Tibial nerve (tissue), 4 donors: ENCODE data around the gene SIDT1. TPM values are rescaled to one million over a fixed set of nuclear protein-coding genes. Genes with fewer than 3 reads are reported as not detected.
A peak's percentile ranks its signal among the peaks of the same experiment; 100 is the strongest.

Source experiments
- DNase-seq, 2 donors: peaks; one replicate each; pipeline ENCODE4 v3.0.0-alpha.2; 2019; ENCODE audit warnings: low spot score in 2 of 2
- H3K27ac ChIP-seq, 4 donors: fragments of 200-600 bp; sonication (generic) in 3 of 4; one replicate each; pipeline ENCODE4 v1.5.1; 2017 to 2019; ENCODE audit warnings: mild to moderate bottlenecking in 1 of 4
- H3K27me3 ChIP-seq, 2 donors: fragments of 200-600 bp; sonication (generic) in 1 of 2; one replicate each; pipeline versions ENCODE4 v1.5.1 to v1.6.0; 2017 to 2019
- H3K36me3 ChIP-seq, 3 donors: fragments of 200-600 bp; sonication (generic); one replicate each; pipeline ENCODE4 v1.5.1; 2018 to 2019
- H3K4me1 ChIP-seq, 4 donors: fragments of 200-600 bp; sonication (generic) in 3 of 4; one replicate each; pipeline ENCODE4 v1.5.1; 2017 to 2019
- H3K4me3 ChIP-seq, 4 donors: fragments of 200-600 bp; sonication (generic) in 3 of 4; one replicate each; pipeline ENCODE4 v1.5.1; 2017 to 2019; ENCODE audit warnings: mild to moderate bottlenecking in 1 of 4, moderate library complexity in 1 of 4
- H3K9me3 ChIP-seq, 4 donors: fragments of 200-600 bp; sonication (generic) in 3 of 4; one replicate each; pipeline ENCODE4 v1.5.1; 2017 to 2019
- EP300 ChIP-seq, 2 donors: sonication (generic); formaldehyde crosslinking; IDR thresholded peaks; one replicate each; pipeline ENCODE4 v1.6.1; 2017; ENCODE audit warnings: antibody characterized with exemption in 2 of 2, mild to moderate bottlenecking in 1 of 2
- POLR2A ChIP-seq, 2 donors: fragments of 450-650 bp; IDR thresholded peaks; one replicate each; pipeline ENCODE4 v1.6.1; 2017; ENCODE audit warnings: antibody characterized with exemption in 2 of 2, mild to moderate bottlenecking in 2 of 2, moderate library complexity in 2 of 2
- WGBS, 2 donors: methylation state at CpG; one replicate each; pipeline ENCODE4 v1.1.5; 2018; 5-methylcytosine and 5-hydroxymethylcytosine counted together
- total RNA-seq, 4 donors: library from RNA; depleted of rRNA; stranded (reverse); fragments of >200 nt; gene quantifications; one replicate each; pipeline ENCODE4 v1.1.0, GENCODE V29; 2016
- TF ChIP-seq, protein P1 (sequence below), 5 experiments: fragments of 200-600 bp in 3 of 5; fragments of 450-650 bp in 2 of 5; sonication (generic) in 3 of 5; IDR thresholded peaks; one replicate each; pipeline ENCODE4 v1.5.1; 2016 to 2019; ENCODE audit warnings: antibody characterized with exemption in 5 of 5, mild to moderate bottlenecking in 3 of 5, moderate library complexity in 2 of 5

SIDT1 gene
- total RNA-seq, 4 donors from 2014 or later, result 2.7 to 6.8 (median 4.8) TPM

DNA sequence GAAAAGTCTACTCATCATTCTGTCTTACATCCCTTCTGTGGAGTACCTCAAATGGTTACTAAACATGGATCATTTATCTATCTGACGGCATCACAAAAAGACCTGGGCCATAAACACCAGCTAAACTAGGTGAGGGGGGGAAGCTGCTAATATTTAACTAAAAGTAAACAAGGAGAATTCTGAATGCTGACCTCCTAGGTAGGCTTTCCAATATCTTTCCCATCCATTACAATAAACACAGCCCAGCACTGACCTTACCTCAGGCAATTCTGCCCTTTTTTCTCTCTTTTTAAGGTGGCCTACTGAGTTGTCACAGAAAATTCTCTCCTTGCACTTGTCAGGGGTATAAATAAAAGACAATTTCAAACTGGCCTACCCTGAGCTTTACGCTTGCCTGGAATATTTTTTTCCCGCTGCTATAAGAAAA, 131.0 kb downstream of the SIDT1 start:
- TF ChIP-seq, protein P1, sequence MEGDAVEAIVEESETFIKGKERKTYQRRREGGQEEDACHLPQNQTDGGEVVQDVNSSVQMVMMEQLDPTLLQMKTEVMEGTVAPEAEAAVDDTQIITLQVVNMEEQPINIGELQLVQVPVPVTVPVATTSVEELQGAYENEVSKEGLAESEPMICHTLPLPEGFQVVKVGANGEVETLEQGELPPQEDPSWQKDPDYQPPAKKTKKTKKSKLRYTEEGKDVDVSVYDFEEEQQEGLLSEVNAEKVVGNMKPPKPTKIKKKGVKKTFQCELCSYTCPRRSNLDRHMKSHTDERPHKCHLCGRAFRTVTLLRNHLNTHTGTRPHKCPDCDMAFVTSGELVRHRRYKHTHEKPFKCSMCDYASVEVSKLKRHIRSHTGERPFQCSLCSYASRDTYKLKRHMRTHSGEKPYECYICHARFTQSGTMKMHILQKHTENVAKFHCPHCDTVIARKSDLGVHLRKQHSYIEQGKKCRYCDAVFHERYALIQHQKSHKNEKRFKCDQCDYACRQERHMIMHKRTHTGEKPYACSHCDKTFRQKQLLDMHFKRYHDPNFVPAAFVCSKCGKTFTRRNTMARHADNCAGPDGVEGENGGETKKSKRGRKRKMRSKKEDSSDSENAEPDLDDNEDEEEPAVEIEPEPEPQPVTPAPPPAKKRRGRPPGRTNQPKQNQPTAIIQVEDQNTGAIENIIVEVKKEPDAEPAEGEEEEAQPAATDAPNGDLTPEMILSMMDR (IDR thresholded peaks at IDR 0.05), result no peak
- no peak for TF ChIP-seq EP300 (IDR thresholded peaks at IDR 0.05)
- TF ChIP-seq POLR2A (IDR thresholded peaks at IDR 0.05), result no peak
- DNase-seq, result no peak
- Histone ChIP-seq H3K36me3 (peaks cover 0 to 85% (median 10%) of the 10 kb centered on the region in 3 donors), H3K4me3 (no peak overlapping the region), H3K9me3 (no peaks in the 10 kb centered on the region), H3K27me3 (no peaks in the 10 kb centered on the region), H3K27ac (no peak overlapping the region), H3K4me1 (peaks cover 0 to 6% (median 0%) of the 10 kb centered on the region in 4 donors)
- WGBS, 2 donors, result 87 to 92% methylated on average over 3 of the region's 3 CpGs

DNA sequence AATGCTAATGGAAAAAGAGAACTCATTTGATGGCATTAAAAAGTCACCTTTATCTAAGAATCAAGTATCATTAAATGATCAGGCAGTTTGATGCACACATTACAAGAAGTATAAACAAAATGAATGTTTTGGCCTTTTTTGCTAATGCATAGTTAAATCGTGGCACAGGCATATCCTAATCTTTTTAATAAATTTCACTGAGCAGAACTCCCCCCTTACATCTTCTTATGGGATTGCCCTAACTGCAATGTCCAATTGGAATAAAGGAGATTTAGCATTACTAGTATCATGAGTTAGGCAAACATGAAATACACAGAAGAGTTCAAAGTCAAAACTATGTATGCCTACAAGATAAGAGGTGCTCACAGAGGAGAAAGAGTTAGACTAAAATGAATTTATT, 131.4 kb downstream of the SIDT1 start:
- peaks cover 0 to 80% (median 10%) of the 10 kb centered on the region in 3 donors for H3K36me3 ChIP-seq
- TF ChIP-seq POLR2A (IDR thresholded peaks at IDR 0.05) (no peak), EP300 (IDR thresholded peaks at IDR 0.05) (no peak)
- TF ChIP-seq, protein P1 (IDR thresholded peaks at IDR 0.05), result no peak
- no peaks in the 10 kb centered on the region for H3K9me3 ChIP-seq
- peaks cover 0 to 6% (median 0%) of the 10 kb centered on the region in 4 donors for H3K4me1 ChIP-seq
- 84 to 88% methylated on average over 1 of the region's 1 CpG for WGBS, 2 donors
- no peak for DNase-seq
- H3K4me3 ChIP-seq, result no peak overlapping the region
- H3K27me3 ChIP-seq, result no peaks in the 10 kb centered on the region
- H3K27ac ChIP-seq, result no peak overlapping the region

DNA sequence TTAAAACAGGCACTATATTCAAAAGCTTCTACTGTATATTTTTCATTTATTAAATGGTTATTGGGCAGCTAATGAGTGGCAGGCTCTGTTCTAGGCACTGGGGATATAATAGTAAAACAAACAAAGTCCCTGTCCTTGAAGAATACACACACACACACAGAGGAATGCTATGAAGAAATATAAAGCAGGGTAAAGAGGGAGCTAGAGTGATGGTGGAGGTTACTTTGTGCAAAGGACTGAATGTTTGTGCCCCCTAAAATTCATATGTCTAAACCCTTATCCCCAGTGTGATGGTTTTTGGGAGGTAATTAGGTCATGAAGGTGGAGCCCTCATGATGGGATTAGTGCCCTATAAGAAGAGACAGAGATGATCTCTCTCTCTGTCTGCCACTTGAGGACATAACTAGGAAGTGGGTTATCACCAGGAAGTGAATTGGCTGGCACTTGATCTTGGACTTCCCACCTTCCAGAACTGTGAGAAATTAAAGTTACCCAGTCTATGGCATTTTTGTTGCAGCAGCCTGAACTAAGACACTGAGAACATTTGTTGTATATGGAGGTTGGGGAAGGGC, 132.3 kb downstream of the SIDT1 start:
- Histone ChIP-seq H3K4me3 (no peak overlapping the region), H3K4me1 (peaks cover 0 to 12% (median 0%) of the 10 kb centered on the region in 4 donors), H3K27me3 (no peaks in the 10 kb centered on the region), H3K9me3 (no peaks in the 10 kb centered on the region), H3K36me3 (peaks cover 0 to 72% (median 10%) of the 10 kb centered on the region in 3 donors), H3K27ac (no peak overlapping the region)
- DNase-seq, result no peak
- TF ChIP-seq, protein P1 (IDR thresholded peaks at IDR 0.05), result no peak
- TF ChIP-seq EP300 (IDR thresholded peaks at IDR 0.05) (no peak), POLR2A (IDR thresholded peaks at IDR 0.05) (no peak)

DNA sequence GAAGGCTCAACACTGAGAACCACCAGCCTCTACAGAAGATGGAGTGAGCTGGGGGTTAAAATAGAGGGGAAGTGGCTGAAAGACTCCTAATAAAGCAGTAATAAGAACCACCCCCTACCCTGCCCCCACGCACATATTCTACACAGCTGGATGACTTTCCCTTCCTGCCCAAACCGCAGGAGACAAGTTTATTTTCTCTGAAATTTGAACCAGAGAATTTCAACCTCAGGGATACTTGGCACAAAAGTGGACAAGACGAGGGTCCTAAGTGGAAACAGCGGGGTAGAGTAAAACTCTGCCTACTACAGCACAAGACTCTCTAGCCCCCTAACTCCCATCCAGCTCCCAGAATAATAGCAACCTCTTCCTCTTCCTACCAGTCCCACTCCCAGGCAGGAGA, 135.7 kb downstream of the SIDT1 start:
- Histone ChIP-seq H3K27ac (peak overlapping the region in 1 of 4 donors; percentile 4), H3K36me3 (peaks cover 0 to 63% (median 10%) of the 10 kb centered on the region in 3 donors), H3K4me3 (no peak overlapping the region), H3K9me3 (no peaks in the 10 kb centered on the region), H3K27me3 (no peaks in the 10 kb centered on the region), H3K4me1 (peaks cover 0 to 13% (median 0%) of the 10 kb centered on the region in 4 donors)
- no peak for DNase-seq
- WGBS, 2 donors, result 38 to 43% methylated on average over 4 of the region's 4 CpGs
- TF ChIP-seq POLR2A (IDR thresholded peaks at IDR 0.05) (no peak), EP300 (IDR thresholded peaks at IDR 0.05) (no peak)

DNA sequence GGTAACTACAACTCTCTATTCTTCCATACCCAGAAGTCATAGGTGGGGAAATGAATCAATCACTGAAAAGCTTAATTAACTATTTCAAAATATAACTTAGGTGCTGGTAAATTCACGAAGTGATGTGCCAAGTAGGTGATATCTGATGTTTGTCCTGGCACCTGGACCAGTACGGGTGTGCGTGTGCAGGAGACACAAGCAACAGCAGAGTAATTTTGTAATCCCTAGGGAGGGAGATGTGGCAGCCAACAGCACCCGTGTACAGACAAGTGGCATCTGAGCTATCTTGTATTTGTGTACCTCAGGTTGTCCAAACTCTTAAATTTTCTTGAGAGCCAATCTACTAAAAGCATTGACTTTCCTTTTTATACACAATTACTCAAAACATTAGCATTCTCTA, 141.2 kb downstream of the SIDT1 start:
- Histone ChIP-seq H3K27ac (no peak overlapping the region), H3K9me3 (no peaks in the 10 kb centered on the region), H3K36me3 (peaks cover 0 to 64% (median 0%) of the 10 kb centered on the region in 3 donors), H3K4me1 (peaks cover 0 to 7% (median 0%) of the 10 kb centered on the region in 4 donors), H3K27me3 (no peaks in the 10 kb centered on the region), H3K4me3 (no peak overlapping the region)
- TF ChIP-seq, protein P1 (IDR thresholded peaks at IDR 0.05), result no peak
- no peak for TF ChIP-seq POLR2A (IDR thresholded peaks at IDR 0.05)
- TF ChIP-seq EP300 (IDR thresholded peaks at IDR 0.05), result no peak
- no peak for DNase-seq
- 81 to 90% methylated on average over 4 of the region's 4 CpGs for WGBS, 2 donors
